Natural killer cell (primary cell): ENCODE results near the gene H1-8. TPM values are rescaled to one million over a fixed set of nuclear protein-coding genes. Genes with fewer than 3 reads are reported as not detected.

Source experiments
- ATAC-seq, 3 donors: fragments of 150-1000 bp in 2 of 3; fragments of 200-7000 bp in 1 of 3; cut with Tn5 transposase; 1 replicate in 1 of 3; 2 replicates in 2 of 3; pipeline ENCODE4 v1.10.0; 2021; ENCODE audit warnings: mild to moderate bottlenecking in 2 of 3, moderate library complexity in 2 of 3
- DNase-seq, 2 donors: peaks; one replicate each; pipeline versions ENCODE4 v3.0.0 to v3.0.0-alpha.2; 2013 to 2021; ENCODE audit warnings: mixed read lengths in 1 of 2
- H3K27ac ChIP-seq: one replicate; pipeline ENCODE4 v1.5.1; 2013; ENCODE audit warnings: mild to moderate bottlenecking, low read length
- H3K27me3 ChIP-seq: one replicate; pipeline ENCODE4 v1.6.1; 2013; ENCODE audit warnings: low read length; ENCODE audit not compliant: control insufficient read depth, insufficient read depth
- H3K36me3 ChIP-seq: one replicate; pipeline ENCODE4 v1.6.1; 2013; ENCODE audit warnings: low read length; ENCODE audit not compliant: control insufficient read depth, insufficient read depth
- H3K4me1 ChIP-seq: one replicate; pipeline ENCODE4 v1.6.1; 2013; ENCODE audit warnings: low read length; ENCODE audit not compliant: control insufficient read depth, insufficient read depth
- H3K4me3 ChIP-seq: one replicate; pipeline ENCODE4 v1.5.1; 2013; ENCODE audit warnings: low read length
- H3K9me3 ChIP-seq: one replicate; pipeline ENCODE4 v1.6.1; 2013; ENCODE audit warnings: low read length; ENCODE audit not compliant: control insufficient read depth, insufficient read depth
- H3K27ac Mint-ChIP-seq, 2 donors: one replicate each; pipeline ENCODE4 v1.8.0; 2022; ENCODE audit warnings: mild to moderate bottlenecking in 2 of 2, mixed read lengths in 2 of 2, moderate library complexity in 1 of 2
- H3K27me3 Mint-ChIP-seq, 2 donors: one replicate each; pipeline ENCODE4 v1.8.0; 2022; ENCODE audit warnings: low read depth in 2 of 2, mixed read lengths in 2 of 2
- H3K36me3 Mint-ChIP-seq: one replicate; pipeline ENCODE4 v1.8.0; 2022; ENCODE audit warnings: mixed read lengths
- H3K4me1 Mint-ChIP-seq, 2 donors: one replicate each; pipeline ENCODE4 v1.8.0; 2022; ENCODE audit warnings: mixed read lengths in 2 of 2
- H3K4me3 Mint-ChIP-seq: one replicate; pipeline ENCODE4 v1.8.0; 2022; ENCODE audit warnings: mild to moderate bottlenecking, moderate library complexity, mixed read lengths
- H3K9me3 Mint-ChIP-seq, 2 donors: one replicate each; pipeline ENCODE4 v1.8.0; 2022; ENCODE audit warnings: mixed read lengths in 2 of 2
- WGBS: methylation state at CpG from one replicate; pipeline ENCODE4 v1.1.7; 2013; ENCODE audit warnings: missing lambda C conversion rate; ENCODE audit not compliant: insufficient coverage; 5-methylcytosine and 5-hydroxymethylcytosine counted together
- intact Hi-C: fragments of 100-400 bp; cut with micrococcal nuclease; formaldehyde crosslinking; loops from one replicate; pipeline ENCODE4 v1.14.2; 2022
- total RNA-seq, 4 donors: library from RNA; stranded (reverse); fragments of 120-200 nt in 1 of 4; gene quantifications; one replicate each; pipeline versions ENCODE4 v1.2.3 to v1.2.4, GENCODE V29; 2013 to 2022
- TF ChIP-seq, protein P1 (sequence below): fragments of 200-600 bp; IDR thresholded peaks from one replicate; pipeline ENCODE4 v1.8.0; 2022; ENCODE audit warnings: antibody characterized with exemption

H1-8 gene
- total RNA-seq, 3 donors from 2014 or later (not counting 1 experiment from before 2014, with no cell fraction given) = not detected

DNA sequence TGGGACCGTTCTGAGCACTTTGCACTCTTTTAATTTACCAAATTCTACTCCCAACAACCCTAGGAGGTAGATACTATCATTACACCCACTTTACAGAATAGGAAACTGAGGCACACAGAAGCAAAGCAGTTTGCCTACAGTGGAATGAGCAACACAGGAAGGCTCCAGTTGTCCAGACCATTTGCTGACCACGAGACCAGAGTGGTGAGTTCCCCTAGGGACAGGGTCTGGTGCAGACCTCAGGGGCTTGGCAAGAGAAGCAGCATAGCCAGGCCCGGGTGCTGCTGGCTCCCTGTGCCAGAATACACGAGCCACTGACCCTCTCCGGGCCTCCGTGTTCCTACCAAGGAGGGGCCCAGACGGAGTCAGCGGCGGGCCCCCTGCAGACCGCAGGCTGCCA is 37.0 kb downstream of the H1-8 start:
- 95% methylated on average over 10 of the region's 10 CpGs for WGBS
- Histone ChIP-seq H3K27me3 (no peaks in the 10 kb centered on the region), H3K36me3 (peaks cover 6% of the 10 kb centered on the region), H3K4me1 (peaks cover 56% of the 10 kb centered on the region), H3K4me3 (no peak overlapping the region), H3K27ac (no peak overlapping the region), H3K9me3 (no peaks in the 10 kb centered on the region)
- no peaks in the 10 kb centered on the region for H3K9me3 Mint-ChIP-seq
- peak overlapping the region; percentile 75 to 89 for H3K27ac Mint-ChIP-seq
- no peaks in the 10 kb centered on the region for H3K36me3 Mint-ChIP-seq
- TF ChIP-seq, protein P1, sequence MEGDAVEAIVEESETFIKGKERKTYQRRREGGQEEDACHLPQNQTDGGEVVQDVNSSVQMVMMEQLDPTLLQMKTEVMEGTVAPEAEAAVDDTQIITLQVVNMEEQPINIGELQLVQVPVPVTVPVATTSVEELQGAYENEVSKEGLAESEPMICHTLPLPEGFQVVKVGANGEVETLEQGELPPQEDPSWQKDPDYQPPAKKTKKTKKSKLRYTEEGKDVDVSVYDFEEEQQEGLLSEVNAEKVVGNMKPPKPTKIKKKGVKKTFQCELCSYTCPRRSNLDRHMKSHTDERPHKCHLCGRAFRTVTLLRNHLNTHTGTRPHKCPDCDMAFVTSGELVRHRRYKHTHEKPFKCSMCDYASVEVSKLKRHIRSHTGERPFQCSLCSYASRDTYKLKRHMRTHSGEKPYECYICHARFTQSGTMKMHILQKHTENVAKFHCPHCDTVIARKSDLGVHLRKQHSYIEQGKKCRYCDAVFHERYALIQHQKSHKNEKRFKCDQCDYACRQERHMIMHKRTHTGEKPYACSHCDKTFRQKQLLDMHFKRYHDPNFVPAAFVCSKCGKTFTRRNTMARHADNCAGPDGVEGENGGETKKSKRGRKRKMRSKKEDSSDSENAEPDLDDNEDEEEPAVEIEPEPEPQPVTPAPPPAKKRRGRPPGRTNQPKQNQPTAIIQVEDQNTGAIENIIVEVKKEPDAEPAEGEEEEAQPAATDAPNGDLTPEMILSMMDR = no peak
- H3K4me3 Mint-ChIP-seq = no peak overlapping the region
- intact Hi-C loops = loop anchor here (5.0 kb wide), 1 partner anchor 32 kb away; no protein-coding TSS in a partner anchor
- no peak for ATAC-seq
- no peak for DNase-seq
- no peaks in the 10 kb centered on the region for H3K27me3 Mint-ChIP-seq
- H3K4me1 Mint-ChIP-seq = peaks cover 29 to 52% of the 10 kb centered on the region in 2 donors

DNA sequence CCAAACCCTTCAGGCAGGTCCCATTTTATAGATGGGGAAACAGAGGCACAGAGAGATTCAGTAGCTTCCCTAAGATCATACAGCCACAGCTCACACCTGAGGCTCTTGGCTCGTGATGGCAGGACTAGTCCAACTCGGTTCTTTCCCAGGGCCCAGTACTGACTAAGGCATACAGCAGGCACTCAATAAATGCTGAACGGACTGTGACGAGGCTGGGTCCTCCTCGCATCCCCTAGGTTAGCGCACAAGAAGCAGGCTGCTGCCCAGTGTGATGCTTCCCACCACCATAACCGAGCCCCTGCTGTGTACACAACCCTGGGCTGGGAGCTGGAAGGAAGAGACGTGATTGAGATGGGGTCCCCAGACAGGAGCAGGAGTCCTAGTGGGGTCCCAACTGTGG is 38.6 kb downstream of the H1-8 start:
- WGBS = 87% methylated on average over 8 of the region's 8 CpGs
- Histone ChIP-seq H3K36me3 (peaks cover 8% of the 10 kb centered on the region), H3K9me3 (no peaks in the 10 kb centered on the region), H3K27ac (no peak overlapping the region), H3K27me3 (no peaks in the 10 kb centered on the region), H3K4me3 (no peak overlapping the region), H3K4me1 (peaks cover 40% of the 10 kb centered on the region)
- no peak for ATAC-seq
- TF ChIP-seq, protein P1 = no peak
- H3K36me3 Mint-ChIP-seq = no peaks in the 10 kb centered on the region
- peaks cover 16 to 42% of the 10 kb centered on the region in 2 donors for H3K4me1 Mint-ChIP-seq
- H3K27me3 Mint-ChIP-seq = no peaks in the 10 kb centered on the region
- no peaks in the 10 kb centered on the region for H3K9me3 Mint-ChIP-seq
- H3K27ac Mint-ChIP-seq = peak overlapping the region in 1 of 2 donors; percentile 56
- no peak overlapping the region for H3K4me3 Mint-ChIP-seq
- DNase-seq = no peak
- intact Hi-C loops = no loop called here

- Histone ChIP-seq H3K27me3 (no peaks in the 10 kb centered on the region), H3K4me3 (no peak overlapping the region), H3K36me3 (peaks cover 8% of the 10 kb centered on the region), H3K27ac (no peak overlapping the region), H3K4me1 (peaks cover 30% of the 10 kb centered on the region), H3K9me3 (no peaks in the 10 kb centered on the region)
- H3K4me3 Mint-ChIP-seq = no peak overlapping the region
- TF ChIP-seq, protein P1 = no peak
- H3K9me3 Mint-ChIP-seq = no peaks in the 10 kb centered on the region
- intact Hi-C loops = no loop called here
- H3K4me1 Mint-ChIP-seq = peaks cover 15 to 36% of the 10 kb centered on the region in 2 donors
- no peak overlapping the region for H3K27ac Mint-ChIP-seq
- H3K36me3 Mint-ChIP-seq = no peaks in the 10 kb centered on the region
- peaks cover 0 to 2% of the 10 kb centered on the region in 2 donors for H3K27me3 Mint-ChIP-seq
- ATAC-seq = no peak
- DNase-seq = no peak
- 90% methylated on average over 5 of the region's 5 CpGs for WGBS
Measured at GRCh38 chr3:129582799-129583198, 39.8 kb downstream of the H1-8 start.

GRCh38 chr3:129583289-129583688 is 40.3 kb downstream of the H1-8 start:
- Mint-ChIP-seq H3K36me3 (no peaks in the 10 kb centered on the region), H3K27me3 (peaks cover 0 to 2% of the 10 kb centered on the region in 2 donors), H3K27ac (no peak overlapping the region), H3K4me3 (no peak overlapping the region), H3K4me1 (peaks cover 14 to 34% of the 10 kb centered on the region in 2 donors), H3K9me3 (no peaks in the 10 kb centered on the region)
- Histone ChIP-seq H3K27ac (no peak overlapping the region), H3K9me3 (no peaks in the 10 kb centered on the region), H3K4me1 (peaks cover 30% of the 10 kb centered on the region), H3K36me3 (peaks cover 8% of the 10 kb centered on the region), H3K27me3 (no peaks in the 10 kb centered on the region), H3K4me3 (no peak overlapping the region)
- ATAC-seq (no peak), DNase-seq (no peak)
- intact Hi-C loops = no loop called here
- TF ChIP-seq, protein P1 = no peak
- WGBS = 87% methylated on average over 9 of the region's 9 CpGs
